ENCODE measurements around the gene AOPEP.

- TF ChIP-seq, protein P1, sequence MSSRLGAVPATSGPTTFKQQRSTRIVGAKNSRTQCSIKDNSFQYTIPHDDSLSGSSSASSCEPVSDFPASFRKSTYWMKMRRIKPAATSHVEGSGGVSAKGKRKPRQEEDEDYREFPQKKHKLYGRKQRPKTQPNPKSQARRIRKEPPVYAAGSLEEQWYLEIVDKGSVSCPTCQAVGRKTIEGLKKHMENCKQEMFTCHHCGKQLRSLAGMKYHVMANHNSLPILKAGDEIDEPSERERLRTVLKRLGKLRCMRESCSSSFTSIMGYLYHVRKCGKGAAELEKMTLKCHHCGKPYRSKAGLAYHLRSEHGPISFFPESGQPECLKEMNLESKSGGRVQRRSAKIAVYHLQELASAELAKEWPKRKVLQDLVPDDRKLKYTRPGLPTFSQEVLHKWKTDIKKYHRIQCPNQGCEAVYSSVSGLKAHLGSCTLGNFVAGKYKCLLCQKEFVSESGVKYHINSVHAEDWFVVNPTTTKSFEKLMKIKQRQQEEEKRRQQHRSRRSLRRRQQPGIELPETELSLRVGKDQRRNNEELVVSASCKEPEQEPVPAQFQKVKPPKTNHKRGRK (CRISPR knock-in tag; IDR thresholded peaks at IDR 0.05; ENCODE audit: borderline replicate concordance) = no peak
- TF ChIP-seq, protein P2, sequence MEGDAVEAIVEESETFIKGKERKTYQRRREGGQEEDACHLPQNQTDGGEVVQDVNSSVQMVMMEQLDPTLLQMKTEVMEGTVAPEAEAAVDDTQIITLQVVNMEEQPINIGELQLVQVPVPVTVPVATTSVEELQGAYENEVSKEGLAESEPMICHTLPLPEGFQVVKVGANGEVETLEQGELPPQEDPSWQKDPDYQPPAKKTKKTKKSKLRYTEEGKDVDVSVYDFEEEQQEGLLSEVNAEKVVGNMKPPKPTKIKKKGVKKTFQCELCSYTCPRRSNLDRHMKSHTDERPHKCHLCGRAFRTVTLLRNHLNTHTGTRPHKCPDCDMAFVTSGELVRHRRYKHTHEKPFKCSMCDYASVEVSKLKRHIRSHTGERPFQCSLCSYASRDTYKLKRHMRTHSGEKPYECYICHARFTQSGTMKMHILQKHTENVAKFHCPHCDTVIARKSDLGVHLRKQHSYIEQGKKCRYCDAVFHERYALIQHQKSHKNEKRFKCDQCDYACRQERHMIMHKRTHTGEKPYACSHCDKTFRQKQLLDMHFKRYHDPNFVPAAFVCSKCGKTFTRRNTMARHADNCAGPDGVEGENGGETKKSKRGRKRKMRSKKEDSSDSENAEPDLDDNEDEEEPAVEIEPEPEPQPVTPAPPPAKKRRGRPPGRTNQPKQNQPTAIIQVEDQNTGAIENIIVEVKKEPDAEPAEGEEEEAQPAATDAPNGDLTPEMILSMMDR (IDR thresholded peaks at IDR 0.05) = no peak
- TF ChIP-seq ARID4B (CRISPR knock-in tag; IDR thresholded peaks at IDR 0.05; ENCODE audit: borderline replicate concordance) = no peak
- TF ChIP-seq, protein P3, sequence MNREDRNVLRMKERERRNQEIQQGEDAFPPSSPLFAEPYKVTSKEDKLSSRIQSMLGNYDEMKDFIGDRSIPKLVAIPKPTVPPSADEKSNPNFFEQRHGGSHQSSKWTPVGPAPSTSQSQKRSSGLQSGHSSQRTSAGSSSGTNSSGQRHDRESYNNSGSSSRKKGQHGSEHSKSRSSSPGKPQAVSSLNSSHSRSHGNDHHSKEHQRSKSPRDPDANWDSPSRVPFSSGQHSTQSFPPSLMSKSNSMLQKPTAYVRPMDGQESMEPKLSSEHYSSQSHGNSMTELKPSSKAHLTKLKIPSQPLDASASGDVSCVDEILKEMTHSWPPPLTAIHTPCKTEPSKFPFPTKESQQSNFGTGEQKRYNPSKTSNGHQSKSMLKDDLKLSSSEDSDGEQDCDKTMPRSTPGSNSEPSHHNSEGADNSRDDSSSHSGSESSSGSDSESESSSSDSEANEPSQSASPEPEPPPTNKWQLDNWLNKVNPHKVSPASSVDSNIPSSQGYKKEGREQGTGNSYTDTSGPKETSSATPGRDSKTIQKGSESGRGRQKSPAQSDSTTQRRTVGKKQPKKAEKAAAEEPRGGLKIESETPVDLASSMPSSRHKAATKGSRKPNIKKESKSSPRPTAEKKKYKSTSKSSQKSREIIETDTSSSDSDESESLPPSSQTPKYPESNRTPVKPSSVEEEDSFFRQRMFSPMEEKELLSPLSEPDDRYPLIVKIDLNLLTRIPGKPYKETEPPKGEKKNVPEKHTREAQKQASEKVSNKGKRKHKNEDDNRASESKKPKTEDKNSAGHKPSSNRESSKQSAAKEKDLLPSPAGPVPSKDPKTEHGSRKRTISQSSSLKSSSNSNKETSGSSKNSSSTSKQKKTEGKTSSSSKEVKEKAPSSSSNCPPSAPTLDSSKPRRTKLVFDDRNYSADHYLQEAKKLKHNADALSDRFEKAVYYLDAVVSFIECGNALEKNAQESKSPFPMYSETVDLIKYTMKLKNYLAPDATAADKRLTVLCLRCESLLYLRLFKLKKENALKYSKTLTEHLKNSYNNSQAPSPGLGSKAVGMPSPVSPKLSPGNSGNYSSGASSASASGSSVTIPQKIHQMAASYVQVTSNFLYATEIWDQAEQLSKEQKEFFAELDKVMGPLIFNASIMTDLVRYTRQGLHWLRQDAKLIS (CRISPR knock-in tag; IDR thresholded peaks at IDR 0.05; ENCODE audit: borderline replicate concordance) = no peak
- no peak for TF ChIP-seq E2F1 (CRISPR knock-in tag; IDR thresholded peaks at IDR 0.05)
Observed at GRCh38 chr9:94833802-94834201, 107.3 kb downstream of the AOPEP start.

All from WTC11 (cell line).